ENCODE data around the gene IBTK. TPM values are rescaled to one million over a fixed set of nuclear protein-coding genes. Genes with fewer than 3 reads are reported as not detected.

Gene IBTK
- total RNA-seq, 1 donor from 2014 or later = 36.1 TPM

DNA sequence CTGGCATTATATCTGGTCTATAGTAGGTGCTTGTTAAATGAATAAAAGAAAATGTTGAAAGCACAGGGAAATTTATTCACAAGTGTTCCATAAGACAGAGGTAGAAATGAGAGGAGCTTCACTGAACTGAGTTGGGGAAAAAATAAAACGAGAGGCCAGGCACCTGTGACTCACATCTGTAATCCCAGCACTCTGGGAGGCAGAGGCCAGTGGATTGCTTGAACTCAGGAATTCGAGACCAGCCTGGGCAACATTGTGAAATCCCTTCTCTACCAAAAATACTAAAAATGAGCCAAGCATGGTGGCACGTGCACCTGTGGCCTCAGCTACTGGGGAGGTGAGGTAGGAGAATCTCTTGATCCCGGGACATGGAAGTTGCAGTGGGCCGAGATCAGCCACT lies 28.1 kb upstream of the IBTK start:
- Mint-ChIP-seq H3K4me3 (ENCODE audit: unreplicated experiment) (no peak overlapping the region), H3K9me3 (ENCODE audit: unreplicated experiment) (no peaks in the 10 kb centered on the region), H3K4me1 (ENCODE audit: low read depth, unreplicated experiment) (peaks cover 7% of the 10 kb centered on the region), H3K27me3 (ENCODE audit: unreplicated experiment) (peaks cover 1% of the 10 kb centered on the region), H3K36me3 (ENCODE audit: unreplicated experiment) (no peaks in the 10 kb centered on the region), H3K27ac (ENCODE audit: unreplicated experiment) (no peak overlapping the region)
- no peak for TF ChIP-seq CTCF (IDR thresholded peaks at IDR 0.05; ENCODE audit: partially characterized antibody, unreplicated experiment)
- DNase-seq = no peak

- Mint-ChIP-seq H3K4me3 (ENCODE audit: unreplicated experiment) (no peak overlapping the region), H3K27me3 (ENCODE audit: unreplicated experiment) (peaks cover 1% of the 10 kb centered on the region), H3K4me1 (ENCODE audit: low read depth, unreplicated experiment) (peaks cover 7% of the 10 kb centered on the region), H3K9me3 (ENCODE audit: unreplicated experiment) (peaks cover 1% of the 10 kb centered on the region), H3K27ac (ENCODE audit: unreplicated experiment) (no peak overlapping the region), H3K36me3 (ENCODE audit: unreplicated experiment) (no peaks in the 10 kb centered on the region)
- DNase-seq = no peak
- TF ChIP-seq CTCF (IDR thresholded peaks at IDR 0.05; ENCODE audit: partially characterized antibody, unreplicated experiment) = no peak
Observed at GRCh38 chr6:82273295-82273694, 25.8 kb upstream of the IBTK start.

- H3K27me3 Mint-ChIP-seq (ENCODE audit: unreplicated experiment) = no peaks in the 10 kb centered on the region
- H3K4me3 Mint-ChIP-seq (ENCODE audit: unreplicated experiment) = no peak overlapping the region
- H3K36me3 Mint-ChIP-seq (ENCODE audit: unreplicated experiment) = no peaks in the 10 kb centered on the region
- H3K4me1 Mint-ChIP-seq (ENCODE audit: low read depth, unreplicated experiment) = peaks cover 7% of the 10 kb centered on the region
- no peak overlapping the region for H3K27ac Mint-ChIP-seq (ENCODE audit: unreplicated experiment)
- no peak for DNase-seq
- TF ChIP-seq CTCF (IDR thresholded peaks at IDR 0.05; ENCODE audit: partially characterized antibody, unreplicated experiment) = peak; percentile 71
- H3K9me3 Mint-ChIP-seq (ENCODE audit: unreplicated experiment) = peaks cover 1% of the 10 kb centered on the region
Observed at GRCh38 chr6:82270881-82271635, 23.5 kb upstream of the IBTK start.

- Mint-ChIP-seq H3K4me1 (ENCODE audit: low read depth, unreplicated experiment) (peaks cover 7% of the 10 kb centered on the region), H3K27me3 (ENCODE audit: unreplicated experiment) (no peaks in the 10 kb centered on the region), H3K27ac (ENCODE audit: unreplicated experiment) (no peak overlapping the region), H3K9me3 (ENCODE audit: unreplicated experiment) (peaks cover 1% of the 10 kb centered on the region), H3K36me3 (ENCODE audit: unreplicated experiment) (no peaks in the 10 kb centered on the region), H3K4me3 (ENCODE audit: unreplicated experiment) (no peak overlapping the region)
- TF ChIP-seq CTCF (IDR thresholded peaks at IDR 0.05; ENCODE audit: partially characterized antibody, unreplicated experiment) = no peak
- DNase-seq = no peak
Observed at GRCh38 chr6:82268301-82268846, 20.8 kb upstream of the IBTK start.

- no peak for TF ChIP-seq CTCF (IDR thresholded peaks at IDR 0.05; ENCODE audit: partially characterized antibody, unreplicated experiment)
- Mint-ChIP-seq H3K9me3 (ENCODE audit: unreplicated experiment) (peaks cover 1% of the 10 kb centered on the region), H3K36me3 (ENCODE audit: unreplicated experiment) (no peaks in the 10 kb centered on the region), H3K4me3 (ENCODE audit: unreplicated experiment) (no peak overlapping the region), H3K4me1 (ENCODE audit: low read depth, unreplicated experiment) (no peaks in the 10 kb centered on the region), H3K27ac (ENCODE audit: unreplicated experiment) (no peak overlapping the region), H3K27me3 (ENCODE audit: unreplicated experiment) (no peaks in the 10 kb centered on the region)
- DNase-seq = no peak
Observed at GRCh38 chr6:82264824-82265223, 17.3 kb upstream of the IBTK start.
